Smooth muscle cell (in vitro differentiated cells): Measurements from ENCODE around the gene PRKN. TPM values are rescaled to one million over a fixed set of nuclear protein-coding genes. Genes with fewer than 3 reads are reported as not detected.

Experiments
- DNase-seq: peaks from one replicate; lab custom pipeline; 2025; ENCODE audit not compliant: unreplicated experiment; lab: John Stamatoyannopoulos, UW
- H2AFZ ChIP-seq: fragments of 200-600 bp; sonication (generic); 2 replicates; pipeline ENCODE4 v1.6.0; 2016; ENCODE audit warnings: antibody characterized with exemption, low read depth, mild to moderate bottlenecking
- H3F3A ChIP-seq: fragments of 200-600 bp; sonication (generic); 2 replicates; pipeline ENCODE4 v1.6.0; 2017; ENCODE audit warnings: antibody characterized with exemption, low read depth
- H3K27ac ChIP-seq: fragments of 200-600 bp; sonication (generic); 2 replicates; pipeline ENCODE4 v1.5.1; 2016; ENCODE audit warnings: low read depth, mild to moderate bottlenecking
- H3K27me3 ChIP-seq: fragments of 200-600 bp; sonication (generic); 2 replicates; pipeline ENCODE4 v1.6.1; 2016; ENCODE audit warnings: low read depth, mild to moderate bottlenecking
- H3K36me3 ChIP-seq: fragments of 200-600 bp; sonication (generic); 2 replicates; pipeline ENCODE4 v1.5.1; 2016; ENCODE audit warnings: low read depth
- H3K4me1 ChIP-seq: fragments of 200-600 bp; sonication (generic); 2 replicates; pipeline ENCODE4 v1.5.1; 2016; ENCODE audit warnings: low read depth
- H3K4me2 ChIP-seq: fragments of 200-600 bp; sonication (generic); 2 replicates; pipeline ENCODE4 v1.6.0; 2016; ENCODE audit warnings: mild to moderate bottlenecking
- H3K4me3 ChIP-seq: fragments of 200-600 bp; sonication (generic); 2 replicates; pipeline ENCODE4 v1.5.1; 2016; ENCODE audit warnings: mild to moderate bottlenecking
- H3K79me2 ChIP-seq: fragments of 200-600 bp; sonication (generic); 2 replicates; pipeline ENCODE4 v1.6.0; 2016; ENCODE audit warnings: low read depth, mild to moderate bottlenecking
- H3K9ac ChIP-seq: fragments of 200-600 bp; sonication (generic); 2 replicates; pipeline ENCODE4 v1.6.0; 2016; ENCODE audit warnings: low read depth
- H3K9me3 ChIP-seq: fragments of 200-600 bp; sonication (generic); replicated peaks from 2 replicates; pipeline ENCODE4 v1.5.1; 2016; ENCODE audit warnings: low read depth
- H4K20me1 ChIP-seq: fragments of 200-600 bp; sonication (generic); 2 replicates; pipeline ENCODE4 v1.6.0; 2016; ENCODE audit warnings: low read depth
- CTCF ChIP-seq: fragments of 200-600 bp; sonication (generic); IDR thresholded peaks from 2 replicates; pipeline ENCODE4 v1.5.1; 2017; ENCODE audit warnings: borderline replicate concordance, mild to moderate bottlenecking, antibody characterized with exemption; ENCODE audit not compliant: insufficient read depth, poor library complexity, severe bottlenecking
- WGBS: methylation state at CpG from one replicate; pipeline ENCODE4 v1.1.7; 2016; ENCODE audit warnings: low lambda C conversion rate; 5-methylcytosine and 5-hydroxymethylcytosine counted together
- polyA plus RNA-seq: library from polyadenylated mRNA; unstranded; fragments of >200 nt; fragmentation: Nextera tagmentation; extraction: Ambion mirVana; gene quantifications from 2 replicates; pipeline ENCODE4 v1.2.1, GENCODE V29; 2016
- total RNA-seq: library from RNA; depleted of rRNA; stranded (reverse); fragments of >200 nt; gene quantifications from 2 replicates; pipeline ENCODE4 v1.2.3, GENCODE V29; 2014

The PRKN gene
- total and polyA plus RNA-seq, 2 experiments from 2014 or later: 0.81 to 5.1 TPM

DNA sequence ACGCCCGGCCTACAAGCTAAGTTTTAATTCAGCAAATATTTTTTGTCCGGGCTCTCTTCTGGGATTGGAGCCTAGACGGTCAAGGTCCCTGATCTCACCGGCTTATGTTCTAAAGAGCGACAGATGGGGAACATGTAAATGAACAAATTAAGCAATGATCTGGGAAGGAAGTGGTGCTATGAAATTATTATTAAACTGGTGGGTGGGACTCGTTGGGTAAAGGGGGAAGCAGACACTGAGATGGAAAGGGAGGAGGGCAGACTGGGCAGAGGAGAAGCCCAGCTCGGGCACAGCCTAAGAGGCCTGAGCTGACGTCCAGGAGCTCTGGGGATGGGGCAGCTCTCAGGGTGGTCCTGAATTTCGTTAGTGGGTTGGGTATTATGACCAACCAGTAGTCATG, 1371.9 kb downstream of the PRKN start:
- 83% methylated on average over 10 of the region's 10 CpGs for WGBS
- no peak overlapping the region for H3K27ac ChIP-seq
- no peak overlapping the region for H2AFZ ChIP-seq
- H3K4me2 ChIP-seq: no peak overlapping the region
- H4K20me1 ChIP-seq: no peaks in the 10 kb centered on the region
- H3K9me3 ChIP-seq: no peaks in the 10 kb centered on the region
- DNase-seq: no peak
- no peak for TF ChIP-seq CTCF
- no peak overlapping the region for H3K4me3 ChIP-seq
- H3K4me1 ChIP-seq: no peaks in the 10 kb centered on the region
- no peaks in the 10 kb centered on the region for H3K27me3 ChIP-seq
- no peaks in the 10 kb centered on the region for H3F3A ChIP-seq
- no peak overlapping the region for H3K9ac ChIP-seq
- no peaks in the 10 kb centered on the region for H3K36me3 ChIP-seq
- no peaks in the 10 kb centered on the region for H3K79me2 ChIP-seq

DNA sequence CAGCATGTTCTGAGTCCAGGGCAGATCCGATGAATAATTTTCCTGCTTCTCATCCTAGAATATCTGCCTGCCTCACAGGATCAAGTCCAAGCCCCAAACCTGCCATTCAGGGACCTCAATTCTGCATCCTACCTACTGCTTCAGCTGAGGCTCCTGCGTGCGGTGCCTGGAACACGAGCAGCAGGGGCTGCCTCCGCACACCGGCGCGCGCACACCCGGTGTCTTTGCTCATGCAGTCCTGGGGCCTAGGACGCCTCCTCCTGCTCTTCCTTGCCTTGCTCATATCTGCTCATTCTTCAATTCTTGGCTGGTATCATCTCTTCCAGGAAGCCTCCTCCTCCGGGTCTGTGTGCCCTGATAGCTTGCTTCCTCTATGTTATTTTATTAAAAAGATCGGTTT, 1372.6 kb downstream of the PRKN start:
- H2AFZ ChIP-seq: no peak overlapping the region
- H3K79me2 ChIP-seq: no peaks in the 10 kb centered on the region
- TF ChIP-seq CTCF: no peak
- no peaks in the 10 kb centered on the region for H3K9me3 ChIP-seq
- H3K36me3 ChIP-seq: no peaks in the 10 kb centered on the region
- H3K9ac ChIP-seq: no peak overlapping the region
- no peaks in the 10 kb centered on the region for H4K20me1 ChIP-seq
- no peak for DNase-seq
- H3K4me3 ChIP-seq: no peak overlapping the region
- no peaks in the 10 kb centered on the region for H3K4me1 ChIP-seq
- H3F3A ChIP-seq: no peaks in the 10 kb centered on the region
- WGBS: 97% methylated on average over 13 of the region's 13 CpGs
- H3K4me2 ChIP-seq: no peak overlapping the region
- H3K27me3 ChIP-seq: no peaks in the 10 kb centered on the region
- H3K27ac ChIP-seq: no peak overlapping the region

- no peak for DNase-seq
- Histone ChIP-seq H3K79me2 (no peaks in the 10 kb centered on the region), H3K27me3 (no peaks in the 10 kb centered on the region), H3K9ac (no peak overlapping the region), H3K4me3 (no peak overlapping the region), H2AFZ (no peak overlapping the region), H3K9me3 (no peaks in the 10 kb centered on the region), H3K36me3 (no peaks in the 10 kb centered on the region), H3K27ac (no peak overlapping the region), H3K4me1 (no peaks in the 10 kb centered on the region), H3F3A (no peaks in the 10 kb centered on the region), H3K4me2 (no peak overlapping the region), H4K20me1 (no peaks in the 10 kb centered on the region)
- 86% methylated on average over 12 of the region's 12 CpGs for WGBS
- no peak for TF ChIP-seq CTCF
Observed at GRCh38 chr6:161354276-161354840, 1373.2 kb downstream of the PRKN start.

DNA sequence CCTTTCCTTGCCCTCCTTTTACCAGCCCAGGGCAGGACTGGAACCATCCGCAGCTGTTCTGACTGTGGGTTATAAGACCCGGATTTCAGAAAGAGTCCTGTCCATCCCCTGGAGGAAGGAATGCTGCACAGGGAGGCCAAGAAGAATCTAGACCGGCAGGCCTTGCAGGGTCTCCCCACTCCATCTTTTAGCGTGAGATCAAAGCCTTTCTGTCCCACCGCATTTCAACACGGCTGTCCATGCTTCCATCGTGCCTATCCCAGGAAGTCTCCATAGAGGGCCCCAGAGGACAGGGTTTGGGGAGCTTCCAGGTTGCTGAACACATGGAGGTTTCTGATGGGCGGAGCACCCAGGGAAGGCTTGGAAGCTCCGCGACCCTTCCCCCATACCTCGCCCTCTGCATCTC, 1374.4 kb downstream of the PRKN start:
- Histone ChIP-seq H3K9ac (no peak overlapping the region), H3K4me2 (no peak overlapping the region), H4K20me1 (no peaks in the 10 kb centered on the region), H3F3A (no peaks in the 10 kb centered on the region), H3K27me3 (no peaks in the 10 kb centered on the region), H3K79me2 (no peaks in the 10 kb centered on the region), H2AFZ (no peak overlapping the region), H3K9me3 (no peaks in the 10 kb centered on the region), H3K4me1 (no peaks in the 10 kb centered on the region), H3K36me3 (no peaks in the 10 kb centered on the region), H3K27ac (no peak overlapping the region), H3K4me3 (no peak overlapping the region)
- DNase-seq: no peak
- TF ChIP-seq CTCF: peak; percentile 14
- WGBS: 62% methylated on average over 11 of the region's 11 CpGs
